ENCODE data around the gene KCNJ12. TPM values are rescaled to one million over a fixed set of nuclear protein-coding genes. Genes with fewer than 3 reads are reported as not detected.

KCNJ12 gene
- total RNA-seq, 1 experiment from 2014 or later = 5.8 TPM

DNA sequence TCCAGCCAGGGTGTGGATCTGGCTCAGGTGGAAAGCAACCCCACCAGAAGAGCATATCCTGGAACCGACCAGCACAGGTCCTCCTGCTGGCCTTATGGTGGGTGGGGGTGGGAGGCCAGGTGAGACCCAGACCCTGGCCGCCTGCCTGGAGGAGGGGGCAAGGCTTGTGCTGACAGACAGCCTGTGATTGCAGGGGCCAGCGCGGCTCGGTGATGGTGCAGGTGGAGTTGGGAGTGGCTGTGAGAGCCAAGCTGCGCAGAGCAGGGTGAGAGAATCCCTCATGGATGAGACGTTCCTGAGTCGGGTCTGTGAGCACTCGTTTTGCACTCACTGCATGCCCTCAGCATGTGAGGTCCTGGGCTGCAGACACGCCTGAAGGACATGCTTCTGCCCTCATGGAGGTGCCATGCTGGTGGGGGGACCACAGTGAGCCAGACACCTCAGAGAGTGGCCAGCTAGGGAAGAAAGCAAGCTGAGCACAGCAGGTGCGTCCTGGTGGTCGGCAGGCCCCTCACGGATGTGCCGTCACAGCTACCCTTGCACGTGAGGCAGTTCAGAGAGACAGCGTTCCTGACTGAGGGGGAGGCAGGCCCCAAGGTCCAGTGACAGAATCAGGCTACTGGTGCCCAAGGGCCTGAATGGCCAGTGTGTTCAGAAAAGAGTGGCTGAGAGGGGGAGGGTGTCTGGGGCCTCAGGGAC lies 3.8 kb upstream of the KCNJ12 start (continued):
- TF ChIP-seq, protein P1, sequence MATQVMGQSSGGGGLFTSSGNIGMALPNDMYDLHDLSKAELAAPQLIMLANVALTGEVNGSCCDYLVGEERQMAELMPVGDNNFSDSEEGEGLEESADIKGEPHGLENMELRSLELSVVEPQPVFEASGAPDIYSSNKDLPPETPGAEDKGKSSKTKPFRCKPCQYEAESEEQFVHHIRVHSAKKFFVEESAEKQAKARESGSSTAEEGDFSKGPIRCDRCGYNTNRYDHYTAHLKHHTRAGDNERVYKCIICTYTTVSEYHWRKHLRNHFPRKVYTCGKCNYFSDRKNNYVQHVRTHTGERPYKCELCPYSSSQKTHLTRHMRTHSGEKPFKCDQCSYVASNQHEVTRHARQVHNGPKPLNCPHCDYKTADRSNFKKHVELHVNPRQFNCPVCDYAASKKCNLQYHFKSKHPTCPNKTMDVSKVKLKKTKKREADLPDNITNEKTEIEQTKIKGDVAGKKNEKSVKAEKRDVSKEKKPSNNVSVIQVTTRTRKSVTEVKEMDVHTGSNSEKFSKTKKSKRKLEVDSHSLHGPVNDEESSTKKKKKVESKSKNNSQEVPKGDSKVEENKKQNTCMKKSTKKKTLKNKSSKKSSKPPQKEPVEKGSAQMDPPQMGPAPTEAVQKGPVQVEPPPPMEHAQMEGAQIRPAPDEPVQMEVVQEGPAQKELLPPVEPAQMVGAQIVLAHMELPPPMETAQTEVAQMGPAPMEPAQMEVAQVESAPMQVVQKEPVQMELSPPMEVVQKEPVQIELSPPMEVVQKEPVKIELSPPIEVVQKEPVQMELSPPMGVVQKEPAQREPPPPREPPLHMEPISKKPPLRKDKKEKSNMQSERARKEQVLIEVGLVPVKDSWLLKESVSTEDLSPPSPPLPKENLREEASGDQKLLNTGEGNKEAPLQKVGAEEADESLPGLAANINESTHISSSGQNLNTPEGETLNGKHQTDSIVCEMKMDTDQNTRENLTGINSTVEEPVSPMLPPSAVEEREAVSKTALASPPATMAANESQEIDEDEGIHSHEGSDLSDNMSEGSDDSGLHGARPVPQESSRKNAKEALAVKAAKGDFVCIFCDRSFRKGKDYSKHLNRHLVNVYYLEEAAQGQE (IDR thresholded peaks at IDR 0.05; ENCODE audit: low read depth) = no peak
- no peak for TF ChIP-seq CBX3 (IDR thresholded peaks at IDR 0.05; ENCODE audit: low read depth)

DNA sequence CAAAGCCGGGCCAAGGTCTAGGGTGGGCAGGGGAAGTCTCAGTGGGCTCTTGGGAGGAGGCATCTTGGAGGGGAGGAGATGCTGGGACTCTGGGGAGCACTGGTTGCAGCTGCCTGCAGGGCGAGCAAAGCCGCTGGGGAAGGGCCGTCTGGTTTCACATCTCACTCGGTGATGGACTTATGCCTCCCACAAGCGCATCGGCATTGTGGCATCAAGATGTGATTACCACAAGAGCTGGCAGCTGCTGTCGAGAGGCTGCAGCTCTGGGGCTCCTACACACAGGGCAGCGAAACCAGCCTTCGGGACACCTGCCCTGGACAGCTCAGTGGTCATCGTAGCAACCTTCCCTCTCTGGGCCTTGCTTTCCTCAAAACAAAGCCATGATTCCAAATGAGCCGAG lies 3.1 kb upstream of the KCNJ12 start:
- CTCF ChIA-PET = no interaction called here

More for the DNA sequence above, 3.1 kb upstream of the KCNJ12 start:
- Histone ChIP-seq H3K9ac (ENCODE audit: low read length) (no peak overlapping the region), H2AFZ (ENCODE audit: low read depth, low read length, poor library complexity, severe bottlenecking) (no peak overlapping the region), H3K4me3 (replicated peaks in 1 of 2; ENCODE audit: low read depth in 1 of 2, low read length in 2 of 2) (no peak overlapping the region), H3K9me2 (ENCODE audit: insufficient read depth) (no peaks in the 10 kb centered on the region), H3K27me3 (ENCODE audit: insufficient read depth, low read length) (no peaks in the 10 kb centered on the region), H3K36me3 (ENCODE audit: control insufficient read depth in 1 of 2, insufficient read depth in 2 of 2, low read length in 2 of 2) (no peaks in the 10 kb centered on the region), H3K4me1 (ENCODE audit: control insufficient read depth in 1 of 2, insufficient read depth in 2 of 2, low read length in 2 of 2) (peaks cover 7 to 30% of the 10 kb centered on the region in 2 experiments; a peak in 2 of 4 replicates), H4K20me1 (ENCODE audit: insufficient read depth) (no peaks in the 10 kb centered on the region), H3K79me2 (ENCODE audit: insufficient read depth, low read length) (no peaks in the 10 kb centered on the region), H3K9me3 (ENCODE audit: control insufficient read depth in 1 of 2, insufficient read depth in 1 of 2, low read depth in 1 of 2, low read length in 2 of 2) (no peaks in the 10 kb centered on the region), H3K27ac (ENCODE audit: low read depth, low read length) (no peak overlapping the region), H3K4me2 (ENCODE audit: low read length) (no peak overlapping the region)
- TF ChIP-seq, protein P1 (IDR thresholded peaks at IDR 0.05; ENCODE audit: low read depth) = no peak
- no peak for TF ChIP-seq RAD21 (IDR thresholded peaks at IDR 0.05; ENCODE audit: low read depth)
- TF ChIP-seq POLR2A (IDR thresholded peaks at IDR 0.05; ENCODE audit: borderline replicate concordance, extremely low read depth, insufficient read depth, insufficient read length) = no peak
- no peak for TF ChIP-seq ELF1 (IDR thresholded peaks at IDR 0.05; ENCODE audit: borderline replicate concordance, low read depth)
- TF ChIP-seq SIN3A (IDR thresholded peaks at IDR 0.05; ENCODE audit: low read depth) = no peak
- TF ChIP-seq CEBPB (IDR thresholded peaks at IDR 0.05; ENCODE audit: low read depth) = no peak
- DNase-seq (ENCODE audit: low read depth, low spot score) (no peak), ATAC-seq (no peak)
- intact Hi-C loops (cut with micrococcal nuclease) = no loop called here
- no TSS peak for BruUV-seq (replicated peaks)
- POLR2A ChIA-PET = no interaction called here
- RAD21 ChIA-PET (ENCODE audit: low non-redundant PET in 1 of 2, low total read pairs in 2 of 2, uncharacterized antibody in 2 of 2, unreplicated experiment in 2 of 2) = no interaction called here

All from HCT116 (cell line).